HEK293T (cell line): ENCODE results near the gene TMEM208.

Experiments
- CTBP1 ChIP-seq: fragments of 450-650 bp; IDR thresholded peaks from 2 replicates; pipeline ENCODE4 v1.6.1; 2016; ENCODE audit warnings: borderline replicate concordance
- ELF4 ChIP-seq: fragments of 450-650 bp; IDR thresholded peaks from 2 replicates; pipeline ENCODE4 v1.6.1; 2017; ENCODE audit warnings: antibody characterized with exemption
- FOXK2 ChIP-seq: fragments of 450-650 bp; IDR thresholded peaks from 2 replicates; pipeline ENCODE4 v1.6.1; 2016; ENCODE audit warnings: mild to moderate bottlenecking
- SP1 ChIP-seq: fragments of 450-650 bp; IDR thresholded peaks from 2 replicates; pipeline ENCODE4 v1.6.1; 2017
- TARDBP ChIP-seq: fragments of 450-650 bp; IDR thresholded peaks from 2 replicates; pipeline ENCODE4 v1.6.1; 2016

GRCh38 chr16:67207249-67208091 lies 19.5 kb upstream of the TMEM208 start:
- TF ChIP-seq TARDBP (no peak), SP1 (no peak), FOXK2 (no peak), ELF4 (no peak), CTBP1 (no peak)
